H4 (cell line): ENCODE results near the gene AGMO. TPM values are rescaled to one million over a fixed set of nuclear protein-coding genes. Genes with fewer than 3 reads are reported as not detected.

Source experiments
- DNase-seq: peaks from one replicate; pipeline ENCODE4 v3.0.0-alpha.2; 2015; ENCODE audit warnings: low spot score
- total RNA-seq: library from RNA; depleted of rRNA; stranded (reverse); fragments of >200 nt; shearing (Covaris generic); gene quantifications from 2 replicates; pipeline ENCODE4 v1.2.3, GENCODE V29; 2014

The AGMO gene
- total RNA-seq, 1 experiment from 2014 or later, result 0.12 TPM

GRCh38 chr7:15225981-15226380 is 335.8 kb downstream of the AGMO start:
- DNase-seq, result no peak

GRCh38 chr7:15219758-15220157 is 342.1 kb downstream of the AGMO start:
- DNase-seq, result no peak

GRCh38 chr7:15218261-15218660 is 343.6 kb downstream of the AGMO start:
- no peak for DNase-seq

- DNase-seq, result no peak
Observed at GRCh38 chr7:15215616-15216015, 346.2 kb downstream of the AGMO start.

GRCh38 chr7:15214976-15215375 is 346.8 kb downstream of the AGMO start:
- no peak for DNase-seq

- DNase-seq, result no peak
Observed at GRCh38 chr7:15213093-15213492, 348.7 kb downstream of the AGMO start.

GRCh38 chr7:15209429-15209828 is 352.4 kb downstream of the AGMO start:
- DNase-seq, result no peak

GRCh38 chr7:15204421-15204820 is 357.4 kb downstream of the AGMO start:
- DNase-seq, result no peak

- DNase-seq, result peak; percentile 43
Observed at GRCh38 chr7:15199482-15199881, 362.3 kb downstream of the AGMO start.

GRCh38 chr7:15197042-15197977 is 364.5 kb downstream of the AGMO start:
- DNase-seq, result no peak

- DNase-seq, result no peak
Observed at GRCh38 chr7:15178065-15178464, 383.8 kb downstream of the AGMO start.

- no peak for DNase-seq
Observed at GRCh38 chr7:15176089-15176488, 385.7 kb downstream of the AGMO start.

- no peak for DNase-seq
Observed at GRCh38 chr7:15175152-15175551, 386.7 kb downstream of the AGMO start.

GRCh38 chr7:15174485-15174884 is 387.3 kb downstream of the AGMO start:
- DNase-seq, result no peak

- no peak for DNase-seq
Observed at GRCh38 chr7:15168489-15168888, 393.3 kb downstream of the AGMO start.

GRCh38 chr7:15167912-15168311 is 393.9 kb downstream of the AGMO start:
- DNase-seq, result no peak

GRCh38 chr7:15166620-15167019 is 395.2 kb downstream of the AGMO start:
- no peak for DNase-seq

- DNase-seq, result no peak
Observed at GRCh38 chr7:15159261-15159660, 402.6 kb downstream of the AGMO start.

GRCh38 chr7:15158141-15158810 is 403.5 kb downstream of the AGMO start:
- DNase-seq, result no peak
